NCI-H82 (cell line): ENCODE measurements around the gene COG7.
"Not testable (repeated sequence)": the region's sequence is repeated elsewhere in the genome, so short reads cannot be mapped to it uniquely, and the experiment has no call there.

Experiments used
- DNase-seq: peaks from one replicate; lab custom pipeline; 2025; lab: John Stamatoyannopoulos, UW

The COG7 gene

GRCh38 chr16:23409522-23409921 is 43.5 kb downstream of the COG7 start:
- no peak for DNase-seq

DNA sequence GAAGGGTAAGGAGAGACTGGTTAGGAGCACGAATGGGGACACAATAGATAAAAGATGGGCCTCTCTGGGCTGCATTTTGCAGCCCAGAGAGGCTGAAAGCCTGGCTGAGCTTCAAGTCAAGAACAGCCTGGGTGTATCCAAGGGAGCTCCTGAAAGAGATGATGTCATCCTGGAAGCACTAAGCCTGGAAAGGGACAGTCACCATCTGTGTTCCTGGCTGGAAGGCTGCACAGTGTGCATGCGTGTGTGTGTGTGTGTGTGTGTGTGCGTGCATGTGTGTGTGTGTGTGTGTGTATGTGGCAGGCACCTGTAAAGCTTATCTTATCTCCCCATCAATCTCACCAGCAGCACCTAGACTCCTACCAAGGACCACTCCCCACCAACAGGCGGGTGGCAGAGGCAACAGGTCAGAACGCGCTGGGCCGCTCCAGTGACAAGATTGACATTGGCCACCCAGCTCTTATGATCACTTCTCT is 44.1 kb downstream of the COG7 start:
- DNase-seq, result peak; percentile 94

DNA sequence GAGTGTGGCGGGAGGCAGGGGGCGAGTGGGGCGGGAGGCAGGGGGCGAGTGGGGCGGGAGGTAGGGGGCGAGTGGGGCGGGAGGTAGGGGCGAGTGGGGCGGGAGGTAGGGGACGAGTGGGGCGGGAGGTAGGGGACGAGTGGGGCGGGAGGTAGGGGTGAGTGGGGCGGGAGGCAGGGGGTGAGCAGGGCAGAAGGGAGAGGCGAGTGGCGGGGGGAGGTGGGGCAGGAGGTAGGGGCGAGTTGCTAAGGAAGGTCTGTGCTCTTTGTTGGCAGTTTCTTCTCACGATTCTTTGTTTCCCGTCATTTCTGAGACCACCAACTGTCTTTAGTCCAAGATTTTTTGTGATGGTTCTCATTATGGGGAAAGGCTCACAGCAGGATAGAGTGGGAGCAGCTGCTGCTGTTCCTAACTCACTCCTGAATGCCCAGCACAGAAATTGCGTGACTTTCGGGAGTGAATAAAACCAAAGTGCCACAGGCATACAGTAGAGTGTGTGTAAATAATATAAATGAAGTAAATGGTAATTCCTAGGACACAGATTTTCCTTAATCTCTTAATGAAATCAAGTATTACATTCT is 44.7 kb downstream of the COG7 start:
- DNase-seq, result no peak

- DNase-seq, result no peak
These were observed 45.4 kb downstream of the COG7 start for GRCh38 chr16:23407436-23408127.

DNA sequence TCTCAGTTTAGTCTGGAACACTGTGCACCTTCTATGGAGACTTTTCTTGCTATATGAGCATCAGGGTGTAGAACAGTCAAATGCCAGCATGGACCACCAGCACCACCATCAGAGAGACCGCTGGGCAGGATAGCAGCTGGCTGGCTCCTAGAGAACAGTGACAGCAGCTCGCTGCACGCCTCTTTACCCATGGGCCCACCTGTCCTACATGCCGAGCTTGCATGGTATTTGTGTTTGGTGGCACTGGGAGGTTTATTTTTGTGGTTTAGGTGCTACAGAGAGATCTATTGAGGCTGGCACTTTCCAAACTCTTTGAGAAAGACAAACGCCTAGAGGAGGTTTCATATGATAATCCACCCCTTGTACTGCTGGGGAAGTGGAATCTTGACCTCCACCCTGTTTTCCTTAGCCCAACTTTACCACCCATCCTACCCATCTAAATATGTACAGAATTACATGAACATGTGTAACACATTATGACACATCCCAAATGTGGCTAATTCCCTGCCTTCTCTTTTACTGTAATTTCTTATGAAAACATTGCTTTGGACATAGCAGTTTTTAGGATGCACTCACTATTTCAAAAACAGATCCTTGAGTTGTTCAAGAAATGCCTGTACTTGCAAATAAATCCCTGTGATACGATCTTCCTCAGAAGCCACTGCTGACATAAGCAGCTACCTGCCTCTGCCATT is 46.3 kb downstream of the COG7 start:
- DNase-seq, result no peak

GRCh38 chr16:23406024-23406423 is 47.0 kb downstream of the COG7 start:
- DNase-seq, result no peak

DNA sequence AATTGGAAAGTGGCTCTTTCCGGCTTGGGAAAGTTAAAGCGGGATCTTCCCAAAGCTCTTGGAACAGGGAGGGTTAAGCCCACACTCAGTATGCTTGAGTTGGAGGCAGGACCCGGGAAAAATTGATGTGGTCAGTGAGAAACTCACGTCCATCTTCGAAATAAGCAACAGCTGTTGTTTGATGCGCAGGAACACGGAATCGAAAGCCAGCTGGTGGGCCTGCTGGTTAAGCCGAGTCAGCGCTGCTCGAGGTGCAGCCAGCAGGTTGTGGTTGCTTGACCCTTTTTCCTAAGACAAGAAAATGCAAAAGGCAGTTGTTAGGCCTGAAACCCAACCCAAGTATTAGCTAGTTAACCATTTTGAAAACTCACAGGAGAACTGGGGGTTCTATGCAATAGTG is 49.4 kb downstream of the COG7 start:
- peak; percentile 86 for DNase-seq

DNA sequence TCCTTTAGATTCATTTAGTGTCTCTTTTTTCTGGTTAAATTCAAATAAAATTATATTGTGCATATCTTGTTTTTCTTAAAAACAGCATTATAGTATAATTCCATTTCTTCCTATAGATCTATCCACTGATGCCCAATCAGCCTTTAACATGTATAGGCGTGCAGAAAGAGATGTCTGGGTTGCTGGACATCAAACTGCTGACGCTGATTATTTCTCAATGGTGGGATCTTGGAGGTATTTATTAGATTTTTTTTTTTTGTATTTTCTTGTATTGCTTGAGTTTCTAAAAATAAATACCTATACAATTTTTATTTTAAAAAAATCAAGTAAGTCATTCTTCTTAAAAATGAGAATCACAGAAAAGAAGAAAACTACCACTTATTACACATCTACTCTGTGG is 50.9 kb downstream of the COG7 start:
- DNase-seq, result no peak

GRCh38 chr16:23401139-23401538 is 51.9 kb downstream of the COG7 start:
- peak; percentile 73 for DNase-seq

DNA sequence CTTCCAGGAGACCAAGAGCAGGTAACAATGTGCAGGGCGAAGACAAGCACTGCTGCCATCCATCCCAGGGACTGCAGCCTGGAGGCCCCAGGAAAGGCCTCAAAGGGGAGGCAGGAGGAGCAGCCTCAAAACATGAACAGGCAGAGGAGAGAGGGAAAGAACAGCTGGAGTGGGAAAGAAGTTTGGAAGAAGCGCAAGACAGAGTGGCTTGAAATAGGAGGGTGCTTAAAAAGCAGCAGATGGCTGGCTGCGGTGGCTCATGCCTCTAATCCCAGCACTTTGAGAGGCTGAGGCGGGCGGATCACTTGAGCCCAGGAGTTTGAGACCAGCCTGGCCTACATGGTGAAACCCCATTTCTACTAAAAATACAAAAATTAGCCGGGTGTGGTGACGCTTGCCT is 52.5 kb downstream of the COG7 start:
- DNase-seq, result peak; percentile 89

DNA sequence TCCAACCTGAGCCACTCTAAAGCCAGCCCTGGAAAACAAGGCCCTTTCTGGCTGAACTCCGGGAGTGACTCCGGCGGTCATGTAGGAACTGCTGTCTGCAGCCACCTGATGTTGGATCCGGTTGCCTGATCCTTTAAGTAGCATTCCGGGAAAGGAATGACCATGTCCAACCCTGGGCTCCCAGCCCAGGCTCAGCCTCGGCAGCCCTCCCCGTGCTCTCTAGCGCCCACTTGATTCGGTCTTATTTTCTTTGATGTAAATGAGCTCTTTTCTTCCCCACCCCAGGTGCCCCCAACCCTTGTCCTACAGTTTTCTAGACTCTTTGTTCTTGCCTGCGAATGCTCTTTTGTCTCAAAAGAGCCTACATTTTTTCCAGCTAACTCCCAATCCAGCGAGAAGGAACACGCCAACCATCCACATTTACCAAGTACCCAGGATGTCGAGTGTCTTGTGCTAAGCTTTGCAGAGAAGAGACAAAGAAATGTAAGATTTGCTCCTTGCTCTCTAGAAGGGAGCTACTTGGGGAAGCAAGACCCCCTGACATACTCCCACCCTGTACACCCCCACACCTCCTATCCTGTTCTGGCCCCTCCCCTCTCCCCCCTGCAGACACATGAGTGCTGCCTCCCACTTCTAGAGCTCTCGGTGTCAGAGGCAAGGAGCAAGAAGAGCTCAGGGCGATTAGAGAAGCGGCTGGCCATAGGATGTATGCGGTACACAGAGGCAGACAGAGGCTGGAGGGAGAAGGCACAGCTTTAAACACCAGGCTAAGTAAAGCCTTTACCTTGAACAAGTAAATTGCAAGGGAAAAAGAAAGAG is 53.8 kb downstream of the COG7 start:
- peak; percentile 76 for DNase-seq

GRCh38 chr16:23397464-23397863 is 55.5 kb downstream of the COG7 start:
- DNase-seq, result no peak

DNA sequence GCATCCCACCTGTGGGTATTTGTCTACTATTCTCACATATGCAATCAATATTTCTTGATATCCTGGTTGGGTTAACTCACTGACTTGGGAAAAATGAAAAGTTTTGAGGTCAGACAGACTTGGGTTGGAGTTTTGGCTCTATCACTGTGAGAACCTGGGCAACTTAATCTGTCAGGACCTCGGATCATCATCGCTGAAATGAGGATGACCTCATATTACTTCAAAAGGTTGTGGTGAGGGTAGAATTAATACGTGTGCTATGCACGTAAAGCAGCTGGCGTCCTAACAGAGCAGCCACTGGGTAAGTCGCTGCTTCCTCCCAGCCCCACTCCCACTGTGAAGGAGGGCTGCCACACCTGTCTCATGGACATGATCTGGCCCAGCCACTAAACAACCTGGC is 57.3 kb downstream of the COG7 start:
- no peak for DNase-seq

- no peak for DNase-seq
These were observed 58.7 kb downstream of the COG7 start for GRCh38 chr16:23394141-23394831.

GRCh38 chr16:23392223-23392600 is 60.8 kb downstream of the COG7 start:
- no peak for DNase-seq

DNA sequence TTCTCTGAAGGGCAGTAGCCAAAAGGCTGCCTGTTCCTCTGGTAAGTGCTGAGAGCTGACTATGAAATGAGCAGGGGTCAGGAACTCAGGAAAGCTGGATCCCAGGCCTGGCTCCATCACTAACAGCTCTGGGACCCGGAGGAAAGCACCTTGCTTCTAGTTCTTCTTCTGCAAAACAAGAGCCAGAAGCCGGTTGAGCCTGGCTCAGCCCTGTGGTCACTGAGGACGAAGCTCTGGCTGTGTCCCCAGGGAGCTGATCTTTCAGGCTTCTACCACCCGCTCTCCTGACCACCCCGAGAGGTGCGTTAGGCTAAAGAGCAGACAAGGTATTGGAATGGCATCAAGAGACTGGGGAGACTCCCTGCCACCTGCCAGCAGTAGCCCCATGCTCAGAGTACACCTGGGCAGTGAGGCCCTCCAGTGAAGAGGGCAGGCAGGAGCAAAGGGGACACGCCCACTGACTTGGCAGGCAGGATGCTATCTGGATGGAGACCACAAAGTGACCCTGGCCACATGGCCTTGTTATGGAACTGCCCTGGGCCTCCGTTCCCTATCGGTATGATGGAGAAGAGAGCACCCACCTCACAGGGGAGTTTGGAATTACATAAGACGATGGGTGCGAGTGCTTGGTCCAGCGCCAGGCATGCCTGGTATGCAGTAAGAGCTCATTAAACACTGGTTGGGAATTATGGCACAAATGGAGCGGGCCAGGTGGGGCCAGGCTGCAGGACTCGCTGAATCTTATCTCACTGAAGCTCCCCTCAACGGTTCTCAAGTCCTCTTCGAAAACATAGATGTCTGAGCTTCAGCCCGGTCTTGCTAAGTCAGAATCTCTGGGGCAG is 61.4 kb downstream of the COG7 start:
- DNase-seq, result no peak

- DNase-seq, result not testable (repeated sequence)
These were observed 63.1 kb downstream of the COG7 start for GRCh38 chr16:23389936-23390335.

DNA sequence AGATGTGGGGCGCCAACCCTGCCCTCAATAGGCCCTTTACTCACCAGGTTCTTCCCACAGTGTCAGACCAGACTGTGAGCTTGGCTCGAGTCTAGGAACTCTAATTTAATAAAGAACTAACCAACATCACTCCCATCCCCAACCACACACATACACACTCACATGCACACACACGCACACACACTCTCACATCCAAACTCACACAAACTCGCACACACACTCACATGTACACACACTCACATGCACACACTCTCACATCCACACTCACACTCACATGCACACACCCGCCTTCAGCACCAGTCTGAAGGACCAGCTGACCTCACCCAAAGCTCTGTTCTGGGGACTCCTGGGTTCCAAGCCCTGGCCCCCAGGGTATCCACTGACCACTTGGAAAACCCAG is 63.8 kb downstream of the COG7 start:
- DNase-seq, result no peak

DNA sequence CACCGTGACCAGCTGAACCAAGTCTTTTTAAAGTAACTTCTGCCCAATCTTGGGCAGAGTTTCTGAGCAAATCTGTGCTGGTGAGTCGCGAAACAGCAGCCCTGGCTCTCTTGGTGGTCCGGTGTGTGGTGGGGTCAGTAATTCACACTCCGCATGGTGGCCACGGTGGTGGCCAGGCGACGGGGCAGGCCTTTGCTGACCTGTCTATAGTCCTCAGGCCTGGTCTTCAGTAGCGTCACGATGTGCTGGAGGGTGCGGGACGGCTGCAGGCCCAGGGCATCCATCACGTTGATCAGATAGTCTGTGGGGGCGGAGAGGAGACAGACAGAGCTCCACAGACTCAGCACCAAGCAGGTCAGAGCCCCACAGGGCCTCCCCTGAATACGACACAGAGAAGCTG is 64.2 kb downstream of the COG7 start:
- DNase-seq, result no peak

- DNase-seq, result no peak
These were observed 65.3 kb downstream of the COG7 start for GRCh38 chr16:23387666-23388065.

GRCh38 chr16:23385441-23385840 is 67.5 kb downstream of the COG7 start:
- DNase-seq, result no peak
